ENCODE measurements around the gene TPK1.

DNA sequence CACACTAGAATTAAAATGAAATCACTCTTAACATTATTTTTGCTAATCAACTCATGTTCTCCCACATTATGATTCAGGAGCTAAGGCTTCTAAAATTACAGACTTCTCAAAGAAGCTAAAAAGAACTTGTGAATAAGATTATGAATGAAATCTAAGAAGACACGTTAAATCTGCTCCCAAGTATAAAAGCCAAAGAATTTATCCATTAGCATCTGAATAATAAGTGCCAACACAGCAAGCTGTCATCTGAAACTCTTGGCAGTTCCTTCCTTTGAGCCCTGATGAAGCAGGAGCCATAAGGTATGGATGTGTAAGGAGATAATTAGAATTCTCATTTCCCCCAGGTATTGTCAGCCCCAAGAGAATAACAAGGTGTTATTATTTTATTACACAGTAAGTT is 50.3 kb downstream of the TPK1 start:
- TF ChIP-seq EZH2phosphoT487 (IDR thresholded peaks at IDR 0.05; ENCODE audit: borderline replicate concordance, low read depth) (no peak), POLR2AphosphoS5 (IDR thresholded peaks at IDR 0.05; ENCODE audit: low read depth, low read length) (no peak)
